NCI-H82 (cell line): Measurements from ENCODE around the gene IGLL5.

Source experiments
- DNase-seq: peaks from one replicate; lab custom pipeline; 2025; lab: John Stamatoyannopoulos, UW

IGLL5 gene

DNA sequence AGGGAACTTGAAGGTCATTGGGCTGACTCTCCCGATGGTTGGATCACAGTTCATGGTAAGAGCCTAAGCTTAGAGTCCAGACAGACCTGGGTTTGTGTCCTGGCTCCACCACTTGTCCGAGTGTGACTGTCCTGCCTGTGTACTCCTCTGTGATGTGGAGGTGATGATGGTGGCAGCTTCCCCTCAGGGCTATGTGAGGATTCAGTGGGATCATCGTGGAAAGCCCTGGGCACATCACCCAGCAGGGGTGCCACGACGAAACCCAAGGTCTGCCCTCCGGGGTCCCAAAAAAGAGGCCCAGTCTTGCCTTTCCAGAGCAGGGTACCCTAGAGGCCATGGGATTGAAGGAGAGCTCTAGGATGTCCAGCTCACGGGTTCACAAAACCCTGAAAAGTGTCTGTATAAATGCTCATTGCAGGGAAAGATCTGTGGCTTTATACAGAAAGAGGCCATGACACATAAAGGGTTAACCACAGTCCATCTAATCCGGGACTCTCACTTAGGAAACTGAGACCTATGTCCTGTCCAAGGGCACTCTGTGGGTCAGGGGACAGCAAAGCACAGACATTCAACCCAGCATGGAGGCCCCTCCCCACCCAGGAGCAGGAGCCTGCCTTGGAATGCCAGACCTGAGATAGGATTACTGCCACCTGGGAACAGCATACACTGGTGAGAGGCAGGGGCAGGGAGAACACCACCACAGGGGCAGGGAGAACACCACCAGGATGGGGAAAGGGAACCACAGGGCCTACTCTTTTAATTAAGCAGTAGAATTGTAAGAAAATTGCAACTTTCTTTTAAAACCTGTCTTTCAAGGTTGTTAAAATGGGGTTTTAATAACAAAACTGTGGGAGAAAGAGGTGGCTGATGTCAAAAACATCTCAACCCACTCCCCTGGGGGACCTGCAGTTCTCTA is 51.3 kb downstream of the IGLL5 start:
- DNase-seq, result no peak

DNA sequence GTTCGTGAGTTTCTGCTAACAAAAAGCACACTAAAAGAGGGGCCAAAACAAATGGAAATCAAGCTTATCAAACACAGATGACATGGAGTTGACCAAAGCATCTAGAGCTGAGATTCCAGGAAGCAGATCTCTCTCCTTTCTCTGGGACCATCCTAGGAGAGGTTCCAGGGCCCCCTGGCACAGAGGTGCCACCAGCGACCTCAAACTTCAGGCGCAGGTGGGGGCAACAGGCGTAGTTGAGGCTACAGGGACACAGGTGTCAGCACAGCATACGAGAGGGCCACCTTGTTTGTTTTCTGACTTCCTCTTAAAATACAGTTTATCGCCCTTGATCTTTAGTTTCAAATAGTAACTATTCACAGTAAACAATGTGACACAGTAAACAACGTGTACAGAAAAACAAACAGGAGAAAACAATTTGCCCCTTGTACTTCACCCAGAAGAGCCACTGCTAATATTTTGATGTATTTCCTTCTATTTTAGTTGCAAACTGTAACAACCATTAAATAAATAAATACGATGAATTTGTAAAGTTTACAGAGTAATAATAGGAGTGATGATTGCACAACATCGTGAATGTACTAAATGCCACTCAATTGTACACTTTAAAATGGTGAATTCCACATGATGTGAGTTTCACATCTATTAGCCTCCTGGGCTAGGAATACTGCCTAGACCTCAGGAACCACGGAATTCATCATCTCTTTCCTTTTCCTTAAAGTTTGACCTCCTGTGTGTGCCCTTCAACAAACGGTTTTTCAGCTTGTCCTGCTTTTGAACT is 52.2 kb downstream of the IGLL5 start:
- DNase-seq, result no peak

DNA sequence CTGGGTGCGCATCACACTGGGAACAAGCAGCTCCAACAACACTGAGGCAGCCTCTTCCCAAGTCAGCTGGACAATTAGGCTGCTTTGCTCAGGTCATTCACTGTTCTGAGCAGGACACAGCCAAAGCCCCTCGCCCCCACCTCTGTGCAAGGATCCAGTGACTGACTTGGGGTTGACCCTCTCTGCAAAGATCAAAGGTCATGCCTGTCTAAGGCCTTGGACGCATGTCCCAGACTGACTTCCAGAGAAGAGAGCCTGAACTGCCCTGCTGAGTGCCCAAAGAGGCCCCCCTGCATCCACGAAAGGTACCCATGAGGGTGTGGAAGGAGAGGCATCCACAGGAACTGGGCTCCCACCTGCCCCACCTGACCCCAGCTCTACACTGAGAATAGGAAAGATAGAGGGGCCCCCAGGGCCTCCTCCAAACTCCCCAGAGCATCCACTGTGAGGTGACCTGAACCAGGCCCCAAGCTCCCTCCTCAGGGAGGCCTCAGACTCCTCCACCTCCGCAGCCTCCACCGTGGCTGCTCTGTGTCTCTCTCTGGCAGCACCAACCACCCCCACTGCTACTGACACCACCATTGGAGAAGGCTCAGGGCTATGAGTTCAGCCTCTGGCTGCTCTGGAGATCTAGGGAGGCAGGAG is 53.5 kb downstream of the IGLL5 start:
- DNase-seq, result no peak

DNA sequence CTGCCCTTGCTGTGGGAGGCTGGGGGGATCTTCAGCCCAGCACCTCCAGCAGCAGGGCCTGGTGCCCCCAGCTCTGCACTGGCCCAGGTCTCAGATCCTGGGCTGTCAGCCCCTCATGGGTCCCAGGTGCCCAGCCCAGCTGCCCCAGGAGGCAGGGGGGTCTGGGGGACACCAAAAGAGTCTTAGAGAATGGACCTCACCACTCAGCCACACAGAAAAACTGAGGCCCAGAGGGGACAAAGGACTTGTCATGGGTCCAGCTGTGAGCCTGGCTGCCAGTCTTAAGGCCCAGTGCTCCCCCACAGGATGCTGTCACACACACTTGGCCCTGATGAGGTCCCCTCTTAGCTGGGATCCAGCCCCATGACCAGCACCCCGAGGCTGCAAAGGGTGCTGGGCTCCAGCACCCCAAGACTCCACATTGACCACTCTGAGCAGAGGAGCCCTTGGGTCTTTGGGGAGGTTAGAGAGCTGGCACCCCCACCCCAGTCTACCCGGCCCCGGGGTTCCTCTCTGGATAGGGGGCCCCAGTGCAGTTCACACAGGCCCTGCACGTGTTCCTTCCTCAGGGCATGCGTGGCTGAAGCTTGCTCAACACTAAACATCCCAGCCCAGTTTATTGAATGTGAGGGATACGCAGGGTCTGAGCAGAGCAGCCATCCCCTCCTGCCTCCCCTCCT is 54.4 kb downstream of the IGLL5 start:
- no peak for DNase-seq

DNA sequence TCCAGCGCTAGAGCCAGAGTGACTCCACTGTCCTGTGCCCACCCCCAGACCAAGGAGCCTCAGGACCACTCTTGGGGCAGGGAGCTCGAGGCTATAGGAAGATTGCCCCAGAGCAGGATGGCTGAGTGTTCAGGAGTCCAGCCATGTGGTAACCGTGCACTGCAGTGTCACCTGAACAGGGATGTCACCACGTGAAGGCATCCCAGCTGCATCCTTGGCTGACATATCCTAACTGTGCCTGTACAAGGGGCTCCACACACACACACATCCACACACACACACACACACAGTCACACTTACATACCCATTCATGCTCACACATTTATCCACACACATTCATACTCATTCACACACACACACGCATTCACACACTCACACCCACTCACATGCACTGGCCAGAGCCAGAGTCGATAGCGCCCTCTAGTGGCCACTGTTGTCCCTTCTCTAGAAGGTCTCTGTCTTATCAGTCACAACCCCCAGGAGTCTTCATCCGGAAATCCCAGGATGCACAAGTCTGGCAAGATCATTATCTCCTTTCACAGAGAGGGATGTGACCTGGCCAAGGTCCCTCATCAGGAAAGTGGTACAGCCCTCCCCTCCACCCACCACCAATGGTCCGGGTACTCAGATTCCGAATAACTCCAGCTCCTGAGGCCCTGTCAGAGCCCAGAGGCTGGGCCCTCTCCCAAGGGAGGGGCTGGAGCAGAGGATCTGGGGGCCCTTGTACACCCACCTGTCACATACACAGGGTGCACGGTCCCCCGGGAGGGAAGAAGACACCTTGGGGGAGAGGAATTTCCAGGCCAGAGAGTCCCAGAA is 55.1 kb downstream of the IGLL5 start:
- peak; percentile 81 for DNase-seq

DNA sequence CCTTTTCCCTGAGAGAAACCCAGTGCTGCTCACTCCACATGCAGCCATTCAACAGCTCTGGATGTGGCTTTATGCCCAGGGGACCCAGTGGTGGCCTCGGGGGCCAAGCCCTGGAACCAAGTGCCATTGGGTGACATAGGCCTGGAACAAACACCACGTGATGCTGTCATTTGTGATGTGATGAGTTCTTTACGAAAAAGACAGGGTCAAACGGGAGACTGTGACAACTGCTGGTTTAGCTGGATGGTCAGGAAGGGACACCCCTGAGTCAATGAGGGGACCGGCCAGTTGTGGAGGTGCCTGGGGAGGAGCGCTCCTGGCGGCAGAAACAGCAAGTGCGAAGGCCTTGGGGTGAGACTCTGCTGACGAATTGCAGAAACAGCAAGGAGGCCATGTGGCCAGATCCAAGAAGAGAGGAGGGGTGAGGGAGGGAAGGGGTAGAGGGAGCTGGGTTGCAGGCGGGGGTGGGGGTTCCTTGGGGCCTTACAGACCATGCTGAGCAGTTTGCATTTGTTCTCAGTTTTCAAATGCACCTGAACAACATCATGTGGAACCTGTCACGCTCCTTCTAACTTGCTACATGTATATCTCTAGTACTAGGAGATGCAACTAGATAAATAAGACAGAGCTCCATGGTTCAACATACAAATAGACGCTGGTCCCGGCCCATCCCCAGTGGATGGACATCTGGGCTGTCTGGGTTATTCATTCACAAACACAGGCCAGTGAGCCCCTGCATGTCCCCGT is 56.1 kb downstream of the IGLL5 start:
- no peak for DNase-seq

DNA sequence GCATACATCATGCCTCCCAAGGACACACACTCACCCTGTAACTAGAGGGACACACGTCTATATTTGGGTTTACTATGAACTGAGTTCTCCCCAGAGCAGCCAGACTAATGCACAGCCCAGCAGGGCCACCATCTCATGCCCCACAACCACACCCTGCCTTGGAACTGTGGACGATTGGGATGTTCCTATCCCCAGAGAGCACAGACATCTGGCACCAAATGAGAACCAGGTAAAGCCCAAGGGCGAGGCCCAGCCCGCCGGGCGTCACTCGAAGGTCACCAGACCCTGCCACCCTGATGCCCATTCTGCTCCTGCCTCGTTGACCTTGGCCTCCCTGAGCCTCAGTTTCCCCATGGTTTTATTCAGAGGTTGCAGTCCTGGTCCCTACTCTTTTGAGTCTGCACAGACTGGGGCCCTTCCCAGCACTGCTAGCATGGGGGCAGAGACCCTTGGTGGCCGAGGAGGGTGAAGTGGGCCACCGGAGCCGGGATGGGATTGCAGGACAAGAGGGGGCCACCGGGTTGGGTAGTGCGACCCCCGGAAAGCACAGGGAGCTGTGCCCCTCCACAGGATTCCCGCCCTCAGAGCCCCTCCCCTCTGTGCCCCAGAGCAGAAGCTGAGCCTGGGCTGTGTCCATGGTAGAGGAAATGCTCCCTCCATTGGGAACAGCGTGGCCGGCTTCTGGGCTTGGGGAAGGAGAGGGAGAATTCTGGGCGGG is 56.8 kb downstream of the IGLL5 start:
- no peak for DNase-seq

DNA sequence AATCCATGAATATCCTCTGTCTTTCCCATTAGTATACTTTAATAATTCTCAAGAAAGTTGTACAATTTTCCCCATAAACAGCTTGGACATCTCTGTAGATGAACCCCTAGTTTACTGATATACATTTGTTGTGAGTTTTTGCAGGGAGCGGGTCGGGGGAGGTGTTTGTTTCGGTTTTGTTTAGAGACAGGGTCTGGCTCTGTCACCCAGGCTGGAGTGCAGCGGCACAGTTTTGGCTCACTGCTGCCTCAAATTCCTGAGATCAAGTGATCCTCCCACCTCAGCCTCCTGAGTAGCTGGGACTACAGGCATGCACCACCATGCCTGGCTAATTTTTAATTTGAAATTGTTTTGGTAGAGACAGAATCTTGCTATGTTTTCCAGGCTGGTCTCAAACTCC is 57.6 kb downstream of the IGLL5 start:
- DNase-seq, result no peak
